RKO (cell line): ENCODE data around the gene CHCHD1.
"Not testable (repeated sequence)": the region's sequence is repeated elsewhere in the genome, so short reads cannot be mapped to it uniquely, and the experiment has no call there.

ENCODE experiments used
- DNase-seq: peaks from one replicate; pipeline ENCODE4 v3.0.0-alpha.2; 2016; ENCODE audit warnings: low spot score

The CHCHD1 gene

DNA sequence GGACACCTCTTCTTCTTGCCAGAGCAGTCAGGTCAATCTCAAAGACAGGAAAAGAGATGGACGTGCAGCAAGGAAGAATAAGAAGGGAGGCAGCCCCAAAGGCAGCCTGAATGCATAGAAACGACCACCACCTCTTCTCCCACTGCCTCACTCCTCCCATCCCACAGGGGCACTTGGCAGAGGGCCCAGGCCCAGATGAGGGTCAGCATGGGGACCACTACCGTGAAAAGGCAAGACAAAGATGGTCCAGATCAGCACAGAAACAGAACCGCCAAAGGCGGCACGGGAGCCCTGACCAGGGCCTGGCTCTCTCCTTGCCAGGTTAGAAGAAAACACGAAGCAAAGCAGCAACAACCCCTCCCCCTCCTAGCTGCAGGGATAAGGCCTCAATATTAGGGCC lies 31.5 kb downstream of the CHCHD1 start:
- DNase-seq = no peak

DNA sequence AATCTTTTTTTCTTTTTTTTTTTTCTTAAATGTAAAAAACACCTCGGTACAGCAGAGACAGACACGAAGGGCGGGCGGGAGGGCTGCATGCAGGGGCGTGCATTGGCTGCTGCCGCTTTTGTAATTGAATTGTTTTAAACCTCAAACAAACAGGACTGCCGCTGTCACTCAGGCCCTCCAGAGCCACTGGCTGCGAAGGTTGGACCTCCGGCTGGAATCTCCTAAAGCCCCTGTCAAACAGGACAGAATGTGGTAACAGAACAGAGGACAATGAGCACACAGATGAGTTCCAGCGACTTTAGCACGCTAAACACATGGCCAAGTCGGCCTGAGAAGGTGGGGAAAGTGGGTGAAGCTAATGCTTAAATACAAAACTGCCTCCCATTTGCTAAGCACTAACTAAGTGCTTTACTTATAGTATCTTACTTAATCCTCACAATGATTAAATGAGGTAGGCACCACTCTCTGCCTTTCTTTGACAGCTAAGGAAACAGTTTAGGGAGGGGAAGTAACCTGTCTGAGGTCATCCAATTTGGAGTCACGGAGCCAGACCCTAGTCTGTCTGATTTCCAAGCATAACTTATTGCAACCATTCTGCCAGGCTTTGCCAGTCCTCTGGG lies 32.5 kb downstream of the CHCHD1 start:
- DNase-seq = no peak

- DNase-seq = peak; percentile 56
Observed at GRCh38 chr10:73814896-73815718, 33.3 kb downstream of the CHCHD1 start.

- DNase-seq = no peak
Observed at GRCh38 chr10:73815719-73816030, 33.8 kb downstream of the CHCHD1 start.

- DNase-seq = no peak
Observed at GRCh38 chr10:73816917-73817729, 35.3 kb downstream of the CHCHD1 start.

DNA sequence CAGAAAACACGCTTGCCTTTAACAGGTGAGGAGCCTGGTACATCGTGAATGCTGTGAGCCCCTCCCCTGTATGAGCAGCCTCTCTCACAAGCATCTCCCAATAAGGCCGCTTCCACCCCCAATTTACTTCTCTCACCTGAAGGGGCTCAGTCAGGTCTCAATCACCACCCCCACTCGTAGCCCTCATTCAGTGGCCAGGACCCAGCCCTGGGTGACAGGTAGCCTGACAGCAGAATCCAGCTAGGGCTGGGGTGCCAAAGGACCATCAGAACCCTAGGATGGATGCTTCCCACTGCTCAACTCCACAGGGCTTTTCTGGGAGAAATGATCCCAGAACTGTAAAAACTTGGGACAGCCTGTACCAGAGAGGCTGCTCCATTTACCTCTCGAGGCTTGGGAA lies 36.0 kb downstream of the CHCHD1 start:
- DNase-seq = no peak

- DNase-seq = no peak
Observed at GRCh38 chr10:73818402-73818801, 36.6 kb downstream of the CHCHD1 start.

DNA sequence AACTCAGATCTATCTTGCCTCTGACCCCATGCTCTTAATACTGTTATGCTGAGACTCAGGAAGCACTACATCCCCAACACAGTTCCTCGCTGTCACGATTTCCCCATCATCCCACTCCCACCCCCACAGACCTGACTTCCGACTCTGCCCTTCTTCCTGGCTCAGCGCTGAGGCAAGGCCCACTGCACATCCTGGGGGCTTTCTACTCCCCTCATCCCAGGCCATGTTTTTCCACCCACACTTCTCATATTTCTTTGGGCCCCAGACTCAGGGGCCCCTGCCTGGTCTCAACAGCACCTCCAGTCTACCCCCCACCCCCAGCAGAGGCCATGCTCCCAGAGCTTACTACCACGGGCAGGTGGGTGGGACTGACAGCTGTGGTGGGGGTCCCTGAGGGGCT lies 37.2 kb downstream of the CHCHD1 start:
- DNase-seq = no peak

DNA sequence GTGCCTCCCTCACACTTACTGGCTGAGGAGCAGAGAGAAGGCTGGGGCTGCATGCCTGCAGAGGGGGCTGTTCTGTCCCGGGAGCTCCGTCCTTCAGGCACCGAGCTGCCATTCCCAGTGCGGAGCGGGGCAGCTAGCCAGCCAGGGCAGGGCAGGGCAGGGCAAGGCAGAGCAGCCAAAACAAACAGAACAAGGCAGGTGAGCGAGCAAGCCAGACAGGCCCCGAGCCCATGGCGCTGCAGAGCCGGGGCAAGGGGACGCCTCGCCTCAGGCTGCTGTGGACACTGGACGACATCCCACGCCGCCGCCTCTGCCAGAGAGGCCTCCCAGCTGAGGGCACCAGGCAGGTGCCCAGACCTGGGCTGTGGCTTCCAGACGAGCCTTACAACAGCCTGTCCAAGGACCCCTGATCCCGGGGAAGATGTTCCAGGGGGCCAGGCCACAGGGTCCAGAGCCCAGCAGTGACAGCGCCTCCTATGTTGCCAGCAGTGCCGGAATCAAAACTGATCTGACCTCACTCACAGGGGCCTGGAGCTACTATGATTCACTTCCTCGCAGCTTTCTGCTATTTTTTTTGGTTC lies 37.8 kb downstream of the CHCHD1 start:
- DNase-seq = no peak

DNA sequence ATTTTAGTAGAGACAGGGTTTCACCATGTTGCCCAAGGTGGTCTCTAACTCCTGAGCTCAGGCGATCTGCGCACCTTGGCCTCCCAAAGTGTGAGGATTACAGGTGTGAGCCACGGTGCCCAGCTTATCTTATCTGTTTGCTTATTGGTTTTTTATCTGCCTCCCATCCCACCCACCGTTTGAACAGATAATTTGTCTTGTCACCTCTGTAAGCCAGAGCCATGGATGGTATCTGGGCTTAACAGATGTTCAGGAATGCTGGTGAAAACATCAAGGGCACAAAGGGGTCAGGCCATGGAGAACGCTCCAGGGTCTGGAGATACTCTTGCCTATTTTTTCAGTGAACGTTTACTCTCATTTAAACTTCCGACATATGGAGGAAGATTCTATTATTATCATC lies 41.5 kb downstream of the CHCHD1 start:
- no peak for DNase-seq

GRCh38 chr10:73824146-73824725 lies 42.4 kb downstream of the CHCHD1 start:
- no peak for DNase-seq

DNA sequence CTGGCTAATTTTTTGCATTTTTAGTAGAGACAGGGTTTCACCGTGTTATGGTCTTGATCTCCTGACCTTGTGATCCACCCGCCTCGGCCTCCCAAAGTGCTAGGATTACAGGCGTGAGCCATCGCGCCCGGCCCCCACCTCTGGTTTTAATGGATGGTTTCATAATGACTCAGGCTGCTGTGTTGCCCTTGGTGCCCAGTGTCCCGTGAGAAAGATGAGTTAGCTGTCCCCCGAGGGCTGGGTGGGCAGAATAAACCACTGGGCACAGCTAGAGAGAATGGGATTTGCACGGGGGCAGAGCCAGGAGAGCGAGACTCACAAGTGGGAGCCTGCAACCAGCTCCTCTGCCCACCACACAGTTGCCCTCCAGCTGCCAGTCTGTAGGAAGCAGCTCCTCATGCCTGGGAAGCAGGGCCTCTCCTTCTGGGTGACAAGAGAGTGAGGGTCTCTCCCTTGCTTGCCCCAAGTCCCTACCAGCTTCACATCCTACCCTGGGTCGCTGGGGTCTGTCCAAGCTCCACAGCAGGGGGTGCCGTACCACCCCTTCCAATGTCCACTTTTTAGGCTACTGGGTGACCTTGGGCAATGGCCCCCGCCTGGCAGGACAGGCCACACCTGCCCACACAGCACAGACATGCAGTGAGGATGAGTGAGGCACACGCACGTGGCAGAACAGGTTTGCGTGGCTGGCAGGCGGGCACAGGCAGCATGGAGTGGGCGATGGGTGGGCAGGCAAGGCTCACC lies 45.7 kb downstream of the CHCHD1 start:
- DNase-seq = no peak

DNA sequence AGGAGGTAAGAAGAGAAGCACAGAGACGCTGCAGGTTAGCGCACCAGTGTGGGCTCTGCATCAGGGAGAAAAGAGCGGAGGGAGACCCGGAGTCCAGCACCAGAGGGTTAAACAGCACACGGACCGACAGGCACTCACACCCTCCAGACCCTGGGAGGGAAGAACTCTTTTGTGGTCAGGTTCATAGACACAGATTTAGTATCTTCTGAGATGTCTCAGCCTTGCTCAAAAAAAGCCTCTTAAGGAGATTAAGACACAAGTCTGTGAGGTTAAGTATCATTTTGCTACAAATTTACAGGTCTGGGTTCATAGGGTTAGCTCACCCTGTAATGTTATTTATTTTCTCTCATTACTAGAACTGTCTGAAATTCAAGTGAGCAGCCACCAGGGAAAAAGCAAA lies 46.3 kb downstream of the CHCHD1 start:
- DNase-seq = no peak

- not testable (repeated sequence) for DNase-seq
Observed at GRCh38 chr10:73829090-73829489, 47.2 kb downstream of the CHCHD1 start.
